Naive B cell (primary cell): Measurements from ENCODE around the gene SNPH. TPM values are rescaled to one million over a fixed set of nuclear protein-coding genes. Genes with fewer than 3 reads are reported as not detected.
A peak's percentile ranks its signal among the peaks of the same experiment; 100 is the strongest.
"Not testable (repeated sequence)": the region's sequence is repeated elsewhere in the genome, so short reads cannot be mapped to it uniquely, and the experiment has no call there.

Source experiments
- ATAC-seq, 2 donors: fragments of 150-1000 bp; cut with Tn5 transposase; 2 replicates each; pipeline ENCODE4 v1.10.0; 2021; ENCODE audit warnings: low read depth in 2 of 2, mild to moderate bottlenecking in 2 of 2, moderate library complexity in 2 of 2
- DNase-seq: peaks from one replicate; pipeline ENCODE4 v3.0.0; 2022
- H3K27ac Mint-ChIP-seq, 6 donors: one replicate each; pipeline ENCODE4 v1.8.0; 2020 to 2022; ENCODE audit warnings: mild to moderate bottlenecking in 6 of 6, mixed read lengths in 6 of 6, moderate library complexity in 5 of 6, inconsistent platforms in 2 of 6
- H3K27me3 Mint-ChIP-seq, 3 donors: one replicate each; pipeline ENCODE4 v1.8.0; 2021 to 2022; ENCODE audit warnings: mixed read lengths in 3 of 3, mild to moderate bottlenecking in 1 of 3
- H3K36me3 Mint-ChIP-seq, 2 donors: one replicate each; pipeline ENCODE4 v1.8.0; 2020 to 2022; ENCODE audit warnings: mixed read lengths in 2 of 2, inconsistent platforms in 1 of 2, mild to moderate bottlenecking in 1 of 2
- H3K4me1 Mint-ChIP-seq, 3 donors: one replicate each; pipeline ENCODE4 v1.8.0; 2020 to 2022; ENCODE audit warnings: mixed read lengths in 3 of 3, inconsistent platforms in 1 of 3, mild to moderate bottlenecking in 1 of 3, moderate library complexity in 1 of 3
- H3K4me3 Mint-ChIP-seq, 8 donors: one replicate each; pipeline ENCODE4 v1.8.0; 2020 to 2022; ENCODE audit warnings: mild to moderate bottlenecking in 8 of 8, mixed read lengths in 8 of 8, moderate library complexity in 8 of 8, inconsistent platforms in 2 of 8
- H3K9me3 Mint-ChIP-seq, 7 donors: one replicate each; pipeline ENCODE4 v1.8.0; 2020 to 2022; ENCODE audit warnings: mixed read lengths in 7 of 7, mild to moderate bottlenecking in 5 of 7, inconsistent platforms in 2 of 7, moderate library complexity in 1 of 7
- polyA plus RNA-seq, 6 donors: library from polyadenylated mRNA; unstranded; fragments of 300-500 nt; fragmentation: Illumina TruSeq; gene quantifications; one replicate each; pipeline ENCODE4 v1.2.3, GENCODE V29; 2021; ENCODE audit warnings: low read depth in 6 of 6

SNPH gene
- polyA plus RNA-seq, 6 donors from 2014 or later = 0.31 to 0.37 (median 0.35) TPM; not detected in 1

DNA sequence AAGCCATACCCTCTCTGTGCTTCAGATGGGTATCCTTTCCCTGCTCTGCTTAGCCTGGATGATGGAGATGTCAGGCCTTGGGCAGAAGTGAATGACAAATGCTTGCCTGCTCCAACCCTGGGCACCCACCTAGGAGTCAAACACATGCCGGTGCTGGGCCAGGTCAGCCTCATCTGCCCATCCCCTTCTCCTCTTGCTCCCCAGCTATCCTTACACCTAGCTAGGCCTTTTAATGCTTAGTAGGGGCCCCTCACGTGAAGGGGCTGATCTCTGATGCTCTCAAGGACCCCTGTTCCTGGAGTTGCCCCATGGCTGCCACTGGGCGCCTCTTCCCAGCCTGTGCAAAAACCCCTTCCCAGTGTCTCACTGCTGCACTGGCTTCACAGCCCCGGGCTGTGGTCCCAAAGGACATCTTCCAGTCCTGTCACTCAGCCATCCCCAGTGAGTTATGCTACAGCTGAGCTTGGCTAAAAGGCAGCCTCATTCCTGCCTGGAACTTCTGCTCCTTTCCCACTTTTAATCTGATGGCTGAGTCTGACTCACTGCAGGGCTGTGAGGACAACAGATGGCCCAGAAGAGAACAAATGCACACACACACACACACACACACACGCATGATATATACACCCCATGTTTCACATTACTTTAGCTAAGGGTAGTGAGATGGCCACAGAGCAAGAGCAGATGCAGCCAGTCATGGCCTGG, 75.6 kb downstream of the SNPH start:
- ATAC-seq (no peak), DNase-seq (no peak)
- no peaks in the 10 kb centered on the region for H3K36me3 Mint-ChIP-seq
- no peaks in the 10 kb centered on the region for H3K27me3 Mint-ChIP-seq
- peak overlapping the region in 2 of 6 donors; percentile 34 to 56 for H3K27ac Mint-ChIP-seq
- H3K9me3 Mint-ChIP-seq = peaks cover 0 to 2% (median 0%) of the 10 kb centered on the region in 7 donors
- peaks cover 15 to 28% (median 15%) of the 10 kb centered on the region in 3 donors for H3K4me1 Mint-ChIP-seq
- H3K4me3 Mint-ChIP-seq = no peak overlapping the region

DNA sequence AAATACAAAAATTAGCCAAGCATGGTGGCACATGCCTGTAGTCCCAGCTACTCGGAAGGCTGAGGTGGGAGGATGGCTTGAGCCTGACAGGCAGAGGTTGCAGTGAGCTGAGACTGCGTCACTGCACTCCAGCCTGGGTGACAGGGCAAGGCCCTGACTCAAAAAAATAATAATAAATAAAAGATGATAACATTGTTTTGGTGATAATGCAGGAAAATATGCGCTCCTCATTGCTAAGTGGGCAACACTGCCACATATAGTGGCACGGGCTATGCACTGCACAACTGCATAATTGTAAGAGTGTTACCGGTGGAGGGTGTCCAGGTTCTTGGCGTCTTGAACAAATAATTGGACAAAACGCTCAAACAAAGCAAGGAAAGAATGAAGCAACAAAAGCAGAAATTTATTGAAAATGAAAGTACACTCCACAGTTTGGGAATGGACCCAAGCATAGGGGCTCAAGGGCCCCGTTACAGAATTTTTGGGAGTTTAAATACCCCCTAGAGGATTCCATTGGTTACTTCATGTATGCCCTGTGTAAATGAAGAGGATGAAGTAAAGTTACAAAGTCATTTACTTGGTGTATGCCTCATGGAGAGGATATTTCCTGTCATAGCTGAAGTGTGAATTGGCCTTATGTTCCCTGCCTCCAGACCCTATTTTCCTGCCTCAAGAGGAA, 77.5 kb downstream of the SNPH start:
- H3K4me3 Mint-ChIP-seq, H3K36me3 Mint-ChIP-seq, H3K27ac Mint-ChIP-seq, H3K27me3 Mint-ChIP-seq, ATAC-seq, DNase-seq: not testable (repeated sequence)
- peaks cover 0 to 15% (median 7%) of the 10 kb centered on the region in 7 donors for H3K9me3 Mint-ChIP-seq
- peaks cover 4 to 14% (median 4%) of the 10 kb centered on the region in 3 donors for H3K4me1 Mint-ChIP-seq

DNA sequence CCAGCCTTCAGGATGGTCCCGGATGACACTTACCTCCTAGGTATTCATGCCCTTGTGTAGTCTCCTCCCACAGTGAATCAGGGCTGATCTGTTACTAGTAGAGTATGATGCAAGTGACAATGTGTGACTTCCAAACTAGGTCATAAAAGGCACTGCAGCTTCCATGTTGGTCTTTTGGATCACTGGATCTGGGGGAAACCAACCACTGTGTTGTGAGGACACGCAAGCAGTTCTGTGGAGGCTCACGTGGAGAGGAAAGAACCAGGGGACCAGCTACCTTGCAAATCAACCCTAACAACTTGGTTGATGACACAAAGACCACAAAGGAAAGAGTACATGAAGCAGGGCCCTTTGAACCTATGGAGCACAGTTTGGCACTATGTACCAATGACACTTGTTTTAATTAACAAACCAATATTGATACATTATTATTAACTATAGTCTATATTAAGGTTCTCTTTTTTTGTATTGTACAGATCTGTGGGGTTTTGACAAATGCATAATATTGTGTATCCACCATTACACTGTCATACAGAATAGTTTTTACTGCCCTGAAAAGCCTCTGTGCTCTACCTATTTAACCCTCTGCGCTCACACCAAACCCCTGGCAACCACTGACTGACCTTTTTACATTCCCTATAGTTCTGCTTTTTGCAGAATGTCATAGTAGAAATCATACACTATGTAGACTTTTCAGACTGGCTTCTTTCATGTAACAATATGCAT, 79.1 kb downstream of the SNPH start:
- H3K27ac Mint-ChIP-seq = no peak overlapping the region
- ATAC-seq (no peak), DNase-seq (no peak)
- H3K36me3 Mint-ChIP-seq = peaks cover 0 to 4% of the 10 kb centered on the region in 2 donors
- no peak overlapping the region for H3K4me3 Mint-ChIP-seq
- peaks cover 0 to 21% (median 13%) of the 10 kb centered on the region in 7 donors for H3K9me3 Mint-ChIP-seq
- H3K4me1 Mint-ChIP-seq = peaks cover 3 to 14% (median 4%) of the 10 kb centered on the region in 3 donors
- no peaks in the 10 kb centered on the region for H3K27me3 Mint-ChIP-seq

DNA sequence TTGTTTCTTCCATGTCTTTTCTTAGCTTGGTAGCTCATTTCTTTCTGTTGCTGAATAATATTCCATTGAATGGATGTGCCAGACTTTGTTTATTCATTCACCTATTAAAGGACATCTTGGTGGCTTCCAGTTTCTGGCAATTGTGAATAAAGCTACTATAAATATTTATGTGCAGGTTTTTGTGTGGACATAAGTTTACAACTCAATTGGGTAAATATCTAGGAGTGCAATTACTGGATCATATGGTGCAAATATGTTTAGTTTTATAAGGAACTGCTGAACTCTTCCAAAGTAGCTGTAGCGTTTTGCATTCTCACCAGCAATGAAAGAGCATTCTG, 79.6 kb downstream of the SNPH start:
- Mint-ChIP-seq H3K27ac (no peak overlapping the region), H3K4me3 (no peak overlapping the region), H3K36me3 (peaks cover 5 to 9% of the 10 kb centered on the region in 2 donors), H3K4me1 (peaks cover 4 to 14% (median 6%) of the 10 kb centered on the region in 3 donors), H3K9me3 (peaks cover 0 to 21% (median 13%) of the 10 kb centered on the region in 7 donors), H3K27me3 (no peaks in the 10 kb centered on the region)
- no peak for DNase-seq
- no peak for ATAC-seq

DNA sequence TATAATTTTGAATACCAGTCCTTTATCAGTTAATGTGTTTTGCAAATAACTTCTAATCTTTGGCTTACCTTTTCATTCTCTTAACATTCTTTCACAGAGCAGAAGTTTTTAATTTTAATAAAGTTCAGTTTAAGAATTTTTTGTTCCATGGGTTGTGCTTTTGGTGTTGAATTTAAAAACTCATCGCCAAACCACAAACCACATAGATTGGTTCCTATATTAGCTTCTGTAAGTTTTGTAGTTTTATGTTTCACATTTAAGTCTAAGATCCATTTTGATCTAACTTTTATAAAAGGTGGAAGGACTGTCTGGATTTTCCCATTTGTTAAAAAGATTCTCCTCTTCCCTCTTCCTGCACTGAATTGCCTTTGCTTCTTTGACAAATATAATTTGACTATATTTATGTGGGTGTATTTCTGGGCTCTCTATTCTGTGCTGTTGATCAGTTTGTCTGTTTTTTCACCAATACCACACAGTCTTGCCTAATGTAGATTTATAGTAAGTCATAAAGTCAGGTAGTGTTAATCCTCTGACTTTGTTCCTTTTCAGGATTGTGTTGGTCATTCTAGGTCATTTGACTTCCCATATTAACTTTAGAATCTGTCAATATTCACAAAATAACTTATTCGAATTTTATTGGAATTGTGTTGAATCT, 80.3 kb downstream of the SNPH start:
- H3K27ac Mint-ChIP-seq = no peak overlapping the region
- H3K4me1 Mint-ChIP-seq = peaks cover 4 to 14% (median 6%) of the 10 kb centered on the region in 3 donors
- DNase-seq = no peak
- peaks cover 0 to 22% (median 13%) of the 10 kb centered on the region in 7 donors for H3K9me3 Mint-ChIP-seq
- peaks cover 12 to 16% of the 10 kb centered on the region in 2 donors for H3K36me3 Mint-ChIP-seq
- H3K4me3 Mint-ChIP-seq = no peak overlapping the region
- ATAC-seq = no peak
- H3K27me3 Mint-ChIP-seq = no peaks in the 10 kb centered on the region

DNA sequence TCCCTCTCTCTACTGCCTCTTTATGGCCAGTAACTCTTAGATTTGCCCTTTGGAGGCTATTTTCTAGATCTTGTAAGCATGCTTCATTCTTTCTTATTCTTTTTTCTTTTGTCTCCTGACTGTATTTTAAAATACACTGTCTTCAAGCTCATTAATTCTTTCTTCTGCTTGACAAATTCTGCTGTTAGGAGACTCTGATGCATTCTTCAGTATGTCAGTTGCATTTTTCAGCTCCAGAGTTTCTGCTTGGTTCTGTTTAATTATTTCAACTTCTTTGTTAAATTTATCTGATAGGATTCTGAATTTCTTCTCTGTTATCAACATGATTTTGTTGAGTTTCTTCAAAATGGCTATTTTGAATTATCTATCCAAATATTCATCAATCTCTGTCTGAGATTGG, 87.9 kb downstream of the SNPH start:
- H3K9me3 Mint-ChIP-seq = peaks cover 0 to 14% (median 5%) of the 10 kb centered on the region in 7 donors
- H3K4me3 Mint-ChIP-seq = no peak overlapping the region
- peaks cover 6 to 16% (median 7%) of the 10 kb centered on the region in 3 donors for H3K4me1 Mint-ChIP-seq

DNA sequence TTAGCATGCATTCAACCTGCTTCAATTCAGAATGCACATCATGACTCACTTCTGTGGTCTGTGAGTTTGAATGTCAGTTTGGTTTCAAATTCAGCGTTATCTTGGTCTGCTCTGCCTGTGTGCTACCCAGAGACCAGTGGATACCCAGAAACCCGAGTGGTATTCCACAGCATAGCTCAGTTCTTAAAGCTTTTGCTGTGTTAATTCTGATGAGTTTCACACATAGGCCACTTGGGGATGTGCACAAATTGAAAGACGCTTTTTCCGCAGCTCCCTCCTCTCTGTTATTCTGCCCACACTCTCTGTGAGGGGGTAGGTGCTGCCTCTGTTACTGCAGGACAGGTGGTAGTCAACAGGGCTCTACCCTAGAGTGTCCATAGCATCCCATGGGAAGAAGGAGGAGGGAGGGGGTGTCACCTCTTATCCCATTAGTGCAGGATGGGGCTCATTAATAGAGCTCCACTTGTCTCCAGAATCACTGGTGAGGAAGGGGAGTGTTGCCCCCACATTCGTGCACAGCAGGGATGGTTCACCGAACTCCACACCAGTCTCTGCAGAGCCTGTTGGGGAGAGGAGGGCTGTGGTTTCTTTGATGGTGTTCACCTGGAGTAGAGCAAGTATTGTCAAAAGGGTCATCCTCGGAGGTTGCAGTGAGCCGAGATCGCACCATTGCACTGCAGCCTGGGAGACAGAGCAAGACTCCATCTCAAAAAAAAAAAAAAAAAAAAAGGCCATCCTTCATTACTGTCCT, 92.0 kb downstream of the SNPH start:
- DNase-seq = no peak
- Mint-ChIP-seq H3K27ac (peak overlapping the region in 2 of 6 donors; percentile 28 to 70), H3K27me3 (no peaks in the 10 kb centered on the region), H3K36me3 (peaks cover 20 to 32% of the 10 kb centered on the region in 2 donors), H3K9me3 (peaks cover 0 to 7% (median 0%) of the 10 kb centered on the region in 7 donors), H3K4me1 (peaks cover 3 to 12% (median 10%) of the 10 kb centered on the region in 3 donors), H3K4me3 (no peak overlapping the region)
- no peak for ATAC-seq

More for the DNA sequence above, 87.9 kb downstream of the SNPH start:
- Mint-ChIP-seq H3K27ac (no peak overlapping the region), H3K27me3 (no peaks in the 10 kb centered on the region), H3K36me3 (peaks cover 40 to 49% of the 10 kb centered on the region in 2 donors)
- DNase-seq (no peak), ATAC-seq (no peak)

Other genes starting within 250 kb of the SNPH start
- gene PSMF1, start 147.7 kb upstream of the SNPH start, polyA plus RNA-seq = 100 to 1,000 TPM; 138 to 181 (median 160) TPM
- gene TMEM74B, start 81.3 kb upstream of the SNPH start, polyA plus RNA-seq = not detected
- gene C20orf202, start 62.8 kb upstream of the SNPH start, polyA plus RNA-seq = under 1 TPM in 1 of 6 donors, not detected in 5; 0.41 TPM
- gene RAD21L1, start 40.2 kb upstream of the SNPH start, polyA plus RNA-seq = not detected
- gene SDCBP2, start 62.8 kb downstream of the SNPH start, polyA plus RNA-seq = 1 to 10 TPM in 2 of 6 donors, under 1 TPM in 3, not detected in 1; 0.60 to 1.4 (median 0.96) TPM
- gene FKBP1A, start 126.8 kb downstream of the SNPH start, polyA plus RNA-seq = 10 to 100 TPM; 56.4 to 80.3 (median 66.4) TPM
- 100 to 1,000 TPM; 108 to 134 (median 123) TPM for gene NSFL1C, start 200.6 kb downstream of the SNPH start, polyA plus RNA-seq
- gene SIRPB2, start 225.1 kb downstream of the SNPH start, polyA plus RNA-seq = under 1 TPM in 4 of 6 donors, not detected in 2; 0.18 to 0.36 (median 0.22) TPM